CD8-positive, alpha-beta memory T cell (primary cell): ENCODE results near the gene C3orf20. TPM values are rescaled to one million over a fixed set of nuclear protein-coding genes. Genes with fewer than 3 reads are reported as not detected.
"Not testable (repeated sequence)": the region's sequence is repeated elsewhere in the genome, so short reads cannot be mapped to it uniquely, and the experiment has no call there.

Experiments used
- CTCF ChIA-PET: fragments of 350-600 bp; sonication (Branson Sonifier 250); formaldehyde crosslinking; loops from one replicate; lab custom pipeline; 2021; ENCODE audit warnings: antibody characterized with exemption; lab: Charles Lee
- POLR2A ChIA-PET: fragments of 350-600 bp; sonication (Branson Sonifier 250); formaldehyde crosslinking; loops from one replicate; lab custom pipeline; 2021; ENCODE audit warnings: antibody characterized with exemption; lab: Charles Lee
- DNase-seq, 5 donors: peaks; one replicate each; pipeline versions ENCODE4 v3.0.0 to v3.0.0-alpha.2; 2020 to 2022; ENCODE audit warnings: mixed read lengths in 1 of 5
- H3K27ac ChIP-seq: one replicate; pipeline ENCODE4 v1.7.0; 2013; ENCODE audit warnings: low read depth, mild to moderate bottlenecking, low read length, moderate library complexity
- H3K27me3 ChIP-seq: 2 replicates; pipeline ENCODE4 v1.7.0; 2013; ENCODE audit warnings: low read length, mild to moderate bottlenecking; ENCODE audit not compliant: insufficient read depth, poor library complexity, severe bottlenecking
- H3K36me3 ChIP-seq: 2 replicates; pipeline ENCODE4 v1.7.0; 2013; ENCODE audit warnings: mild to moderate bottlenecking, low read length, moderate library complexity; ENCODE audit not compliant: insufficient read depth
- H3K4me1 ChIP-seq: 2 replicates; pipeline ENCODE4 v1.7.0; 2013; ENCODE audit warnings: mild to moderate bottlenecking, low read length, moderate library complexity; ENCODE audit not compliant: insufficient read depth
- H3K4me3 ChIP-seq: 2 replicates; pipeline ENCODE4 v1.7.0; 2013; ENCODE audit warnings: mild to moderate bottlenecking, low read length
- H3K9me3 ChIP-seq: 2 replicates; pipeline ENCODE4 v1.7.0; 2013; ENCODE audit warnings: mild to moderate bottlenecking, low read length
- H3K27ac Mint-ChIP-seq, 8 donors: one replicate each; pipeline ENCODE4 v1.8.0; 2020 to 2021; ENCODE audit warnings: mixed read lengths in 8 of 8, mild to moderate bottlenecking in 6 of 8, inconsistent platforms in 3 of 8, moderate library complexity in 3 of 8
- H3K27me3 Mint-ChIP-seq, 2 donors: one replicate each; pipeline ENCODE4 v1.8.0; 2020 to 2021; ENCODE audit warnings: mixed read lengths in 2 of 2, mild to moderate bottlenecking in 1 of 2, moderate library complexity in 1 of 2
- H3K36me3 Mint-ChIP-seq, 3 donors: one replicate each; pipeline ENCODE4 v1.8.0; 2020 to 2021; ENCODE audit warnings: mixed read lengths in 3 of 3, inconsistent platforms in 1 of 3, mild to moderate bottlenecking in 1 of 3
- H3K4me1 Mint-ChIP-seq, 3 donors: one replicate each; pipeline ENCODE4 v1.8.0; 2020 to 2021; ENCODE audit warnings: mixed read lengths in 3 of 3, inconsistent platforms in 1 of 3, mild to moderate bottlenecking in 1 of 3
- H3K4me3 Mint-ChIP-seq, 7 donors: one replicate each; pipeline ENCODE4 v1.8.0; 2020 to 2021; ENCODE audit warnings: mixed read lengths in 7 of 7, mild to moderate bottlenecking in 6 of 7, moderate library complexity in 4 of 7, inconsistent platforms in 2 of 7
- H3K9me3 Mint-ChIP-seq, 5 donors: one replicate each; pipeline ENCODE4 v1.8.0; 2020 to 2022; ENCODE audit warnings: mixed read lengths in 5 of 5, mild to moderate bottlenecking in 3 of 5, moderate library complexity in 2 of 5, inconsistent platforms in 1 of 5
- polyA plus RNA-seq: library from polyadenylated mRNA; unstranded; fragments of 300-500 nt; fragmentation: Illumina TruSeq; gene quantifications from one replicate; pipeline ENCODE4 v1.2.3, GENCODE V29; 2021
- total RNA-seq, 2 experiments: library from RNA; stranded (reverse); gene quantifications; one replicate each; pipeline ENCODE4 v1.2.3, GENCODE V29; 2021

The C3orf20 gene
- total and polyA plus RNA-seq, 3 experiments from 2014 or later: 0.07 to 0.18 TPM; not detected in 1

- Mint-ChIP-seq H3K9me3 (peaks cover 13 to 21% (median 18%) of the 10 kb centered on the region in 5 donors), H3K27me3 (peaks cover 18 to 47% of the 10 kb centered on the region in 2 donors), H3K27ac (no peak overlapping the region), H3K4me3 (no peak overlapping the region), H3K4me1 (no peaks in the 10 kb centered on the region), H3K36me3 (peaks cover 0 to 11% (median 2%) of the 10 kb centered on the region in 3 donors)
- Histone ChIP-seq H3K4me3 (no peak overlapping the region), H3K27ac (no peak overlapping the region), H3K36me3 (no peaks in the 10 kb centered on the region), H3K4me1 (no peaks in the 10 kb centered on the region), H3K9me3 (peaks cover 7% of the 10 kb centered on the region), H3K27me3 (no peaks in the 10 kb centered on the region)
- POLR2A ChIA-PET: no interaction called here
- no peak for DNase-seq
- CTCF ChIA-PET: no interaction called here
These were observed 75.7 kb downstream of the C3orf20 start for GRCh38 chr3:14750650-14751049.

GRCh38 chr3:14752979-14753378, 78.0 kb downstream of the C3orf20 start:
- H3K27ac Mint-ChIP-seq, CTCF ChIA-PET: not testable (repeated sequence)

GRCh38 chr3:14757153-14757700, 82.3 kb downstream of the C3orf20 start:
- Histone ChIP-seq H3K36me3 (no peaks in the 10 kb centered on the region), H3K4me1 (no peaks in the 10 kb centered on the region), H3K27me3 (no peaks in the 10 kb centered on the region), H3K27ac (no peak overlapping the region), H3K4me3 (no peak overlapping the region), H3K9me3 (no peaks in the 10 kb centered on the region)
- ChIA-PET POLR2A (no interaction called here), CTCF (no interaction called here)
- peaks cover 0 to 5% (median 0%) of the 10 kb centered on the region in 5 donors for H3K9me3 Mint-ChIP-seq
- no peak overlapping the region for H3K4me3 Mint-ChIP-seq
- H3K27ac Mint-ChIP-seq: no peak overlapping the region
- peaks cover 0 to 18% of the 10 kb centered on the region in 2 donors for H3K27me3 Mint-ChIP-seq
- no peak for DNase-seq
- no peaks in the 10 kb centered on the region for H3K36me3 Mint-ChIP-seq
- no peaks in the 10 kb centered on the region for H3K4me1 Mint-ChIP-seq

More at GRCh38 chr3:14752979-14753378, 78.0 kb downstream of the C3orf20 start:
- peaks cover 13 to 21% (median 18%) of the 10 kb centered on the region in 5 donors for H3K9me3 Mint-ChIP-seq
- H3K4me3 Mint-ChIP-seq, H3K4me3 ChIP-seq, H3K36me3 ChIP-seq, POLR2A ChIA-PET, DNase-seq, H3K4me1 ChIP-seq, H3K4me1 Mint-ChIP-seq, H3K27ac ChIP-seq, H3K9me3 ChIP-seq, H3K27me3 ChIP-seq: not testable (repeated sequence)
- peaks cover 0 to 11% (median 2%) of the 10 kb centered on the region in 3 donors for H3K36me3 Mint-ChIP-seq
- peaks cover 18 to 35% of the 10 kb centered on the region in 2 donors for H3K27me3 Mint-ChIP-seq

GRCh38 chr3:14758297-14758696, 83.4 kb downstream of the C3orf20 start:
- Mint-ChIP-seq H3K27ac (peak overlapping the region in 1 of 8 donors; percentile 81), H3K9me3 (no peaks in the 10 kb centered on the region), H3K4me3 (no peak overlapping the region), H3K27me3 (peaks cover 0 to 21% of the 10 kb centered on the region in 2 donors), H3K36me3 (no peaks in the 10 kb centered on the region), H3K4me1 (no peaks in the 10 kb centered on the region)
- POLR2A ChIA-PET: no interaction called here
- Histone ChIP-seq H3K4me3 (no peak overlapping the region), H3K36me3 (no peaks in the 10 kb centered on the region), H3K4me1 (no peaks in the 10 kb centered on the region), H3K9me3 (no peaks in the 10 kb centered on the region), H3K27me3 (no peaks in the 10 kb centered on the region), H3K27ac (no peak overlapping the region)
- no peak for DNase-seq
- CTCF ChIA-PET: no interaction called here

- DNase-seq: no peak
- Histone ChIP-seq H3K4me1 (no peaks in the 10 kb centered on the region), H3K9me3 (no peaks in the 10 kb centered on the region), H3K27me3 (no peaks in the 10 kb centered on the region), H3K36me3 (no peaks in the 10 kb centered on the region), H3K4me3 (no peak overlapping the region), H3K27ac (no peak overlapping the region)
- Mint-ChIP-seq H3K27me3 (peaks cover 0 to 22% of the 10 kb centered on the region in 2 donors), H3K36me3 (no peaks in the 10 kb centered on the region), H3K27ac (no peak overlapping the region), H3K9me3 (no peaks in the 10 kb centered on the region), H3K4me1 (no peaks in the 10 kb centered on the region), H3K4me3 (no peak overlapping the region)
- POLR2A ChIA-PET: no interaction called here
- CTCF ChIA-PET: no interaction called here
These were observed 84.0 kb downstream of the C3orf20 start for GRCh38 chr3:14758959-14759358.

GRCh38 chr3:14760185-14760584, 85.2 kb downstream of the C3orf20 start:
- Histone ChIP-seq H3K9me3 (no peaks in the 10 kb centered on the region), H3K4me1 (no peaks in the 10 kb centered on the region), H3K27me3 (no peaks in the 10 kb centered on the region), H3K4me3 (no peak overlapping the region), H3K27ac (no peak overlapping the region), H3K36me3 (no peaks in the 10 kb centered on the region)
- DNase-seq: no peak
- Mint-ChIP-seq H3K36me3 (no peaks in the 10 kb centered on the region), H3K9me3 (no peaks in the 10 kb centered on the region), H3K4me1 (no peaks in the 10 kb centered on the region), H3K27ac (no peak overlapping the region), H3K27me3 (peaks cover 0 to 16% of the 10 kb centered on the region in 2 donors), H3K4me3 (no peak overlapping the region)
- ChIA-PET CTCF (no interaction called here), POLR2A (no interaction called here)

- no peak overlapping the region for H3K27ac ChIP-seq
- DNase-seq: no peak
- H3K9me3 Mint-ChIP-seq: no peaks in the 10 kb centered on the region
- H3K4me3 Mint-ChIP-seq: no peak overlapping the region
- no peaks in the 10 kb centered on the region for H3K9me3 ChIP-seq
- peaks cover 0 to 13% of the 10 kb centered on the region in 2 donors for H3K27me3 Mint-ChIP-seq
- ChIA-PET POLR2A (no interaction called here), CTCF (no interaction called here)
- H3K27me3 ChIP-seq: no peaks in the 10 kb centered on the region
- no peaks in the 10 kb centered on the region for H3K4me1 Mint-ChIP-seq
- no peak overlapping the region for H3K27ac Mint-ChIP-seq
- no peaks in the 10 kb centered on the region for H3K36me3 Mint-ChIP-seq
- H3K4me3 ChIP-seq: no peak overlapping the region
- no peaks in the 10 kb centered on the region for H3K36me3 ChIP-seq
- H3K4me1 ChIP-seq: no peaks in the 10 kb centered on the region
These were observed 86.3 kb downstream of the C3orf20 start for GRCh38 chr3:14761121-14761672.

GRCh38 chr3:14761866-14762265, 86.9 kb downstream of the C3orf20 start:
- H3K27ac Mint-ChIP-seq: no peak overlapping the region
- Histone ChIP-seq H3K36me3 (no peaks in the 10 kb centered on the region), H3K4me3 (no peak overlapping the region), H3K27ac (no peak overlapping the region), H3K4me1 (no peaks in the 10 kb centered on the region), H3K27me3 (no peaks in the 10 kb centered on the region), H3K9me3 (no peaks in the 10 kb centered on the region)
- H3K9me3 Mint-ChIP-seq: no peaks in the 10 kb centered on the region
- ChIA-PET CTCF (no interaction called here), POLR2A (no interaction called here)
- DNase-seq: no peak
- no peaks in the 10 kb centered on the region for H3K36me3 Mint-ChIP-seq
- peaks cover 0 to 8% of the 10 kb centered on the region in 2 donors for H3K27me3 Mint-ChIP-seq
- H3K4me1 Mint-ChIP-seq: no peaks in the 10 kb centered on the region
- no peak overlapping the region for H3K4me3 Mint-ChIP-seq
